Ascending aorta (tissue), 2 donors: Measurements from ENCODE around the gene SLC35G2. TPM values are rescaled to one million over a fixed set of nuclear protein-coding genes. Genes with fewer than 3 reads are reported as not detected.

Experiments used
- DNase-seq, 2 donors: peaks; one replicate each; pipeline ENCODE4 v3.0.0-alpha.2; 2019; ENCODE audit warnings: low spot score in 2 of 2
- H3K27ac ChIP-seq, 2 donors: fragments of 200-600 bp; sonication (generic); one replicate each; pipeline ENCODE4 v1.5.1; 2016 to 2017; ENCODE audit warnings: mild to moderate bottlenecking in 1 of 2
- H3K27me3 ChIP-seq: fragments of 200-600 bp; sonication (generic); one replicate; pipeline ENCODE4 v1.5.1; 2017
- H3K36me3 ChIP-seq, 2 donors: fragments of 200-600 bp; sonication (generic); one replicate each; pipeline ENCODE4 v1.5.1; 2016
- H3K4me1 ChIP-seq, 2 donors: fragments of 200-600 bp; sonication (generic); one replicate each; pipeline ENCODE4 v1.5.1; 2016 to 2017; ENCODE audit warnings: mild to moderate bottlenecking in 1 of 2
- H3K4me3 ChIP-seq, 2 donors: fragments of 200-600 bp; sonication (generic); one replicate each; pipeline ENCODE4 v1.5.1; 2016 to 2017; ENCODE audit warnings: mild to moderate bottlenecking in 1 of 2
- H3K9me3 ChIP-seq, 2 donors: fragments of 200-600 bp; sonication (generic); one replicate each; pipeline ENCODE4 v1.5.1; 2016
- intact Hi-C: fragments of 100-400 bp; cut with DNase I; formaldehyde crosslinking; loops from one replicate; pipeline ENCODE4 v1.15.1; 2023
- total RNA-seq: library from RNA; depleted of rRNA; stranded (reverse); fragments of >200 nt; gene quantifications from one replicate; pipeline ENCODE4 v1.1.0, GENCODE V29; 2016
- TF ChIP-seq, protein P1 (sequence below), 3 experiments: fragments of 200-600 bp in 2 of 3; fragments of 450-650 bp in 1 of 3; sonication (generic) in 2 of 3; IDR thresholded peaks; one replicate each; pipeline ENCODE4 v1.5.1; 2016 to 2019; ENCODE audit warnings: antibody characterized with exemption in 3 of 3, mild to moderate bottlenecking in 1 of 3, moderate library complexity in 1 of 3

The SLC35G2 gene
- total RNA-seq, 1 donor from 2014 or later = 10.0 TPM

GRCh38 chr3:136883967-136884720 lies 65.2 kb downstream of the SLC35G2 start:
- intact Hi-C loops = no loop called here
- Histone ChIP-seq H3K36me3 (no peaks in the 10 kb centered on the region), H3K9me3 (peaks cover 0 to 6% of the 10 kb centered on the region in 2 donors), H3K4me3 (no peak overlapping the region), H3K4me1 (no peaks in the 10 kb centered on the region), H3K27me3 (no peaks in the 10 kb centered on the region), H3K27ac (no peak overlapping the region)
- no peak for DNase-seq
- TF ChIP-seq, protein P1, sequence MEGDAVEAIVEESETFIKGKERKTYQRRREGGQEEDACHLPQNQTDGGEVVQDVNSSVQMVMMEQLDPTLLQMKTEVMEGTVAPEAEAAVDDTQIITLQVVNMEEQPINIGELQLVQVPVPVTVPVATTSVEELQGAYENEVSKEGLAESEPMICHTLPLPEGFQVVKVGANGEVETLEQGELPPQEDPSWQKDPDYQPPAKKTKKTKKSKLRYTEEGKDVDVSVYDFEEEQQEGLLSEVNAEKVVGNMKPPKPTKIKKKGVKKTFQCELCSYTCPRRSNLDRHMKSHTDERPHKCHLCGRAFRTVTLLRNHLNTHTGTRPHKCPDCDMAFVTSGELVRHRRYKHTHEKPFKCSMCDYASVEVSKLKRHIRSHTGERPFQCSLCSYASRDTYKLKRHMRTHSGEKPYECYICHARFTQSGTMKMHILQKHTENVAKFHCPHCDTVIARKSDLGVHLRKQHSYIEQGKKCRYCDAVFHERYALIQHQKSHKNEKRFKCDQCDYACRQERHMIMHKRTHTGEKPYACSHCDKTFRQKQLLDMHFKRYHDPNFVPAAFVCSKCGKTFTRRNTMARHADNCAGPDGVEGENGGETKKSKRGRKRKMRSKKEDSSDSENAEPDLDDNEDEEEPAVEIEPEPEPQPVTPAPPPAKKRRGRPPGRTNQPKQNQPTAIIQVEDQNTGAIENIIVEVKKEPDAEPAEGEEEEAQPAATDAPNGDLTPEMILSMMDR (IDR thresholded peaks at IDR 0.05) = no peak

GRCh38 chr3:136885357-136886213 lies 66.7 kb downstream of the SLC35G2 start:
- intact Hi-C loops = no loop called here
- TF ChIP-seq, protein P1 (IDR thresholded peaks at IDR 0.05) = no peak
- H3K27me3 ChIP-seq = no peaks in the 10 kb centered on the region
- no peak overlapping the region for H3K4me3 ChIP-seq
- H3K36me3 ChIP-seq = no peaks in the 10 kb centered on the region
- H3K4me1 ChIP-seq = no peaks in the 10 kb centered on the region
- H3K27ac ChIP-seq = no peak overlapping the region
- peaks cover 0 to 6% of the 10 kb centered on the region in 2 donors for H3K9me3 ChIP-seq
- DNase-seq = no peak

DNA sequence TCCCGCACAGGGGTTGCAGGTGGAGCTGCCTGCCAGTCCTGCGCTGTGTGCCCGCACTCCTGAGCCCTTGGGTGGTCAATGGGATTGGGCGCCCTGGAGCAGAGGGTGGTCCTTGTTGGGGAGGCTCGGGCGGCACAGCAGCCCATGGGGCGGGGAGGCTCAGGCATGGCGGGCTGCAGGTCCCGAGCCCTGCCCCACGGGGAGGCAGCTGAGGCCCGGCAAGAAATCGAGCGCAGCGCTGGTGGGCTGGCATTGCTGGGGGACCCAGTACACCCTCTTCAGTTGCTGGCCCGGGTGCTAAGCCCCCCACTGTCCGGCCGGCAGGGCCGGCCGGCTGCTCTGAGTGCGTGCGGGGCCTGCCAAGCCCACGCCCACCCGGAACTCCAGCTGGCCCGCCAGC lies 71.0 kb downstream of the SLC35G2 start:
- Histone ChIP-seq H3K27me3 (no peaks in the 10 kb centered on the region), H3K4me3 (no peak overlapping the region), H3K9me3 (peaks cover 0 to 19% of the 10 kb centered on the region in 2 donors), H3K36me3 (no peaks in the 10 kb centered on the region), H3K4me1 (no peaks in the 10 kb centered on the region), H3K27ac (no peak overlapping the region)
- DNase-seq = no peak
- TF ChIP-seq, protein P1 (IDR thresholded peaks at IDR 0.05) = no peak
- intact Hi-C loops = no loop called here

DNA sequence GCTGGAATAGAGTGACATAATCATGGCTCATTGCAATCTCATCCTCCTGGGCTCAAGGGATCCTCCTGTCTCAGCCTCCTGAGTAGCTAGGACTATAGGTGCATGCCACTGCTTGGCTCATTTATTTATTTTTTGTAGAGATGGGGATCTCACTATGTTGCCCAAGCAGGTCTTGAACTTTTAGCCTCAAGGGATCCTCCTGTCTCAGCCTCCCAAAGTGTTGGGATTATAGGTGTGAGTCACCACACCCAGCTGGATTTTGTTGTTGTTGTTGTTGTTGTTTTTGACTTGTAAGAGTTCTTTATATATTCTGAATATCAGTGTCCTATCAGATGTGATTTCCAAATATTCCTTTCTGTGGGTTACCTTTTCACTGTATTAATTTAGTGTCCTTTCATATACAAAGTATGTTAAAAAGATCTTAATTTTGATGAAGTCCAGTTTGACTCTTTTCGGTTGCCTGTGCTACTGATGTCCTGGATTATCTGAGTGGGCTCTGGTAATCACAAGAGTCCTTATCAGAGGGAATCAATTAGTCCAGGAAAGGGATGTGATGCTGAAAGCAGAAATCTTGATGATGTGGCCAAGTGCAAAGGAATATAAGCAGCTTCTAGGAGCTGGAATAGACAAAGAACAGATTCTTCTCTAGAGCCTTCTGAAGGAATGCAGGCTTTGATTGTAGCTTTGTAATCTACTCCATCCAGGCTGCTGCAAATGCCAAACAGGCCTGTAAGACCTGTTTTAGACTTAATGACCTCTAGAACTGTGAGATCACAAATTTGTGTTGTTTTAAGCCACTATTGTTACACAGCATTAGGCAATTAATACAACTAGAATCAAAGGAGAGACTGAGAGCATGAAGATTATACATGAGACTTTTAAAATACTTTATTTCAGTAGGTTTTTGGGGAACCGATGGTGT lies 73.3 kb downstream of the SLC35G2 start:
- intact Hi-C loops = no loop called here

More for the DNA sequence above, 73.3 kb downstream of the SLC35G2 start:
- Histone ChIP-seq H3K27me3 (no peaks in the 10 kb centered on the region), H3K36me3 (peaks cover 0 to 12% of the 10 kb centered on the region in 2 donors), H3K27ac (no peak overlapping the region), H3K4me1 (peaks cover 0 to under 1% of the 10 kb centered on the region in 2 donors), H3K4me3 (no peak overlapping the region), H3K9me3 (peaks cover 0 to 19% of the 10 kb centered on the region in 2 donors)
- DNase-seq = no peak
- TF ChIP-seq, protein P1 (IDR thresholded peaks at IDR 0.05) = no peak
